NCI-H2227 treated with DMSO at 0.1 percent for 48 hours (cell line): ENCODE results near the gene IKZF2.
"Not testable (repeated sequence)": the region's sequence is repeated elsewhere in the genome, so short reads cannot be mapped to it uniquely, and the experiment has no call there.

Source experiments
- DNase-seq: peaks from one replicate; lab custom pipeline; 2025; lab: John Stamatoyannopoulos, UW

Gene IKZF2

DNA sequence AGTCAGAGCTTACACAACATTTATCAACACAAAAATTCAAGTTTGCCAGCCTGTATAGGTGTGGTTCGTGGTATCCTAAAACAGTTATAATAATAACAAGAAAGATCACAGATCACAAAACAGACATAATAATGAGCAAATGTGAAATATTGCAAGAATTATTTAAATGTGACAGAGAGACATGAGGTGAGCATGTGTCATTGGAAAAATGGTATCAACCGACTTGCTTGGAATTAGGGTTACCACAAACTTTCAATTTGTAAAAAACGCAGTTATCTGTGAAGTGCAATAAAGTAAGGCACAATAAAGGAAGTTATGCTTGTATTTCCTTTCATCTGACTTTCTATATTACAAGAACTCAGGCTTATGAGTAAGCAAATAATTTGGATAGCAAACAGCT is 116.8 kb downstream of the IKZF2 start:
- DNase-seq: no peak

DNA sequence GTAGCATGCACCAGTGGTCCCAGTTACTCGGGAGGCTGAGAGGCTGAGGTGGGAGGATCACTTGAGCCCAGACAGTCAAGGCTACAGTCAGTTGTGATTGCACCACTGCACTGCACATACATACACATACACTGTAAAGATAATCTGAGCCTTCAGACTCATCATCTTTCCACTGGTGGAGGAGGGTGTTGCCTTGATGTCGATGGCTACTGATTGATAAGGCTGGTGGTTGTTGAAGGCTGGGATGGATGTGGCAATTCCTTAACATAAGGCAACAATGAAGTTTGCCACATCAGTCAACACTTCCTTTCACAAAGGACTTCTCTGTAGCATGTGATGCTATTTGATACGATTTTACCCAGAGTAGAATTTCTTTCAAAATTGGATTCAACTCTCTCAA is 118.8 kb downstream of the IKZF2 start:
- no peak for DNase-seq

GRCh38 chr2:213022987-213023386 is 128.4 kb downstream of the IKZF2 start:
- DNase-seq: no peak

GRCh38 chr2:213021971-213022899 is 129.2 kb downstream of the IKZF2 start:
- DNase-seq: no peak

DNA sequence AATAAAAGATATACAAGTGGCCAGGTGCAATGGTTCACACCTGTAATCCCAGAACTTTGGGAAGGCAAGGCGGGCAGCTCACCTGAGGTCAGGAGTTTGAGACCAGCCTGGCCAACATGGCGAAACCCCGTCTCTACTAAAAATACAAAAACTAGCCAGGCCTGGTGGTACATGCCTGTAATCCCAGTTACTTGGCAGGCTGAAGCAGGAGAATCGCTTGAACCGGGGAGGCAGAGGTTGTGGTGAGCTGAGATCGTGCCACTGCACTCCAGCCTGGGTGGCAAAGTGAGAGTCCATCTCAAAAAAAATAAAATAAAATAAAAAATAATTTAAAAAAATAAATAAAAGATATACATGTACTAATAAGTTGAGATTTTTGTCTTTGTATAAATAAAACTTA is 130.5 kb downstream of the IKZF2 start:
- DNase-seq: not testable (repeated sequence)

DNA sequence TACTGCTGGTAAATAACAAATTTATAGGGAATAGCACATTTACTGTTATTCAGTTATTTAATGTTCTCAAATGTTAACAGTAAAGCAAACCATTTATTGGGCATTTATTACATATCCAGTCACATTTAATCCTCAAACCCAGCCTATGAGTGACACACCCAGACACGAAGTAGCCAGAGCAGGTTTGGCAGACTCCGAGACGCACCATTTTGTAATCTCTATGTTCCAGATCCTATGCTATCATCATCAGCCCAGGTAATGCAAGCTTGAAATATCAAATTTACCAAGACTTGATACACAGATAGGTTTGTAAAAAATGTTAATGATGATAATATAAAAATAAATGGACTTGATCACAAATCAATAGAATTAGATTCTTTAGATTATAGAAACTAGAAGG is 131.1 kb downstream of the IKZF2 start:
- DNase-seq: no peak

GRCh38 chr2:213019368-213019767 is 132.0 kb downstream of the IKZF2 start:
- no peak for DNase-seq

DNA sequence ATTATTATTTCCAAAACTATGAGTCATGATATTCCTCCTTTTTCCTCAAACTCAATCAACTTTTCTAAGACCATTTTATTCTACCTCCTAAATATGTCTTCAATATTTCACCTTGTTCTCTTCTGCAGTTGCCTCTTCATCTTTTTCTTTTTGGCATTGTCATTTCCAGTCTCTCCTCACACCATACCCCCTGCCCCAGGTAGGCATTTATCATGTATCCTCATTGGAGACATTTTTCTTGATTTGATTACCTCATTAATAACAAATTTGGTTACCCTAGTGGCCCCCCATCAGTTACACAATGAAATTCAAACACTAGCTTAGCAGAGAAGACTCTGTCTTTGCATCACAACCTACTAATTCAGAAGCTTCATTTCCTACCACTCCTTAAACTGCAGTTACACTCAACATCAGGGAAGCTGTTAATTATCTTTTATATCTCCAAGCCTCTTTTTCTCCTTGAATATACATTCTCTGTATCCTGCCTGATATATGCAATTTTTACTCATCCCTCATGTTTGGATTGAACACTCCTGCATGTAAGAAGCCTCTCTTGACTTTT is 133.0 kb downstream of the IKZF2 start:
- DNase-seq: no peak

DNA sequence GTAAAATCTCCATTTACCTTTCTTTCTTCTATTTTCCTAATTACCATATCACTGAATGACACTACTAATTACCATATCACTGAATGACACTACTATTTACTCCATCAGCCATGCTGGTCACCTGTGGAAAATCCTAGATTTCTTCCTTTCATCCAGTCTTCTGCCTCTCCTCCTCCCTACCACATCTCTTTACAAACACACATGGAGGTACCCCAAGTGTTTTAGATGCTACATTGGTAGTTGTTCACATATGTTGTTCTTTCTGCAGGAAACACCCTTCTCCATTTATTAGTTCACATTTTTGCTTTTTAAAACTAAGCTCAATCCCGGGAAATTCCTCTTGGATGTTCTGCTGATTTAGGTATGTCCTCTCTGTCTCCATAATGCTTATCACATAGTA is 134.0 kb downstream of the IKZF2 start:
- no peak for DNase-seq

- no peak for DNase-seq
Observed at GRCh38 chr2:213016984-213017351, 134.4 kb downstream of the IKZF2 start.

DNA sequence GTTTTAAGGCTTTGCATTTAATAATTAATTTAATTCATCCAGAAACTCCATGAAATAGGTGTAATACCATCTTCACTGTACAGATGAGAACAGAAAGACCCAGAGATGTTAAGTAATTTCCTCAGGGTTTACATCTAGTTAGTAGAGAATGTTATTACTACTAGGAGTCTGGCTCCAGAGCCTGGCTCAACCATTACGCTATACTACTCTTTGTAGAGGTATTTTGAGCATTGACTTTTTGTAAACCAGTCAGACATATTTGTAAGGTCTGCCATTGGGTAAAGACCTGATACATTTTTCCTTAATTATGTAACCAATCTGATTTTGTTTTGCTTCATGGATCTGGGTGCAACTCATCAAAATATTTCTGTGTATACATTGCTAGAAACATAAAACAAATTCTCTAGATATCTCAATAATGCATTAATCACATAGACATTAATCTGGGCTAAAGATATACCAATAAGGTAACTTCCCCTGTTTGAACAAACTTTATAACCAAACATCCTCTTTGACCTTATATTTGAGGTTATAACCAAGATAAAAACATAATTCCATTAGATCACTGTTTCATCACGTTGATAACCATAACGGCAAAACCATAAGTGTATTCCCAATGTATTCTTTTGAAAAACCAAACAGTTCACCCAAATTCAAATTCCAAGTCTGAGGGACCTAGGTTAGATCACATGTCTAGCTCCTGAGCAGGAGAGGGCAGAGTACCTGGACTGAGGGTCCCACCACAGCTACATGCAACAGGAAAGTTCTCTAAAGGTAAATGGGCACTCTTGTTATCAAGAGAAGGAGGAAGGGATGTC is 135.0 kb downstream of the IKZF2 start:
- no peak for DNase-seq

GRCh38 chr2:213015387-213016165 is 135.8 kb downstream of the IKZF2 start:
- no peak for DNase-seq

GRCh38 chr2:213013979-213014378 is 137.4 kb downstream of the IKZF2 start:
- DNase-seq: no peak

DNA sequence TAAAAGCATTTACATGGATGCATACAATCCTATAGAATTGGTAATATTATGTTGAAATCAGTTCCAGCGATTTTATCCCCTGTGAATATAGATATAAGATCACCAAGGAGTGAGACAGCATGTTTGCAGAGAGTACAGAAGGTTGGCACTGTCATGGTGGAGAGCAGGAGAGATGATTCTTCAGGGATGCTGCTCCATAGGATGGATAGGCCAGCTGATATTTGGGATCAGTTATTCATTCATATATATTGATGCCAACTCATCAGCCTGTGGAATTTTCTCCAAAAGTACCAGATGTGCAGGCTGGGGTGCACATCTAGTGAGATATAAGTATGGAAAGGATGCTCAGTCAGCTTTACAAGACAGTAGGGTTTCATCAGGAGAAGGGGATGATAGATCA is 139.9 kb downstream of the IKZF2 start:
- no peak for DNase-seq

- no peak for DNase-seq
Observed at GRCh38 chr2:213010106-213010779, 141.2 kb downstream of the IKZF2 start.

GRCh38 chr2:213007290-213007838 is 144.0 kb downstream of the IKZF2 start:
- DNase-seq: no peak

DNA sequence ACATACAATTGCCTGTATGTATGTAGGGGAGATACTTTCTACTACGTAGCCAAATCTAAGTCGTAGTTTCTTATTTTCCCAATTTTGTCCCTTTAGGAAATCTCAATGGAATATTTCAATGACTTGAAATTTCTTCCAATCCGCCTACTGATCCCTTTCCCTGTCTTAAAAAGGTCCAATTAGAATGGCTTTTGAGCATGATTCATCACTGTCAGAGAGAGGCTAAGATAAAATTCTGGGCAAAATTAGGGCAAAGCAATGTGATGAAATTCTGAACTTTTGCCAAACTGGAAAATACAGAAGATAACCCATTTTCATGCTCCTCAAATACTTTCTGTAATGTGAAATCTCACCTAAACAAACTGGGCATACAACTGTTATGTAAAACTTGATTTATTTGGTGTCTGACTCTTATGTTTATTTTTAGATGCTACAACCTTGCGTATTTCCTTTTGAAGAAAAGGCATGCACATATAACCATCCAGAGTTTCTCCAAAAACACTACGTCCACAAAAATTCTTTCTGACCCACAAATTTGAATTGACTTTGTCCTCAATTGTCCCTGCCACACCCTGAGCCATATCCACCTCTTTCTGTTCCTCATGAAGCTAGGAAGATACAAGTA is 147.1 kb downstream of the IKZF2 start:
- no peak for DNase-seq

DNA sequence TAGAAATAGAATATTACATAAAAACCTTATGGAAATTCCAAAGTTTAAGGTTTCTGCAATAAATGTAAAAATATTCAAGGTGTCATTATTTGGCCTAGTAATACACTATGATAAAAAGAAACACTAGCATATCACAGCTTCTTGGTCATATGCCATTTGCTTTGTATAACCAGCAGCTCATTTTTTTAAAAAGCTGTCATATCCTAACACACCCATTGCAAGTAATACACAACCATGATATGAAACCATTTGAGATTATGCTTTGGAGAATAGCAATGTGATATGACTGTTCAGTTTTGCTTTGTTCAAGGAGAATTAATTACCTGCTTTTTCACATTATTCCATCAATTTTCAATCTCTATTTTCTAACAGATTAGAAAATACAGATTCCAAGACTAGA is 149.0 kb downstream of the IKZF2 start:
- no peak for DNase-seq

- no peak for DNase-seq
Observed at GRCh38 chr2:213001297-213001910, 150.0 kb downstream of the IKZF2 start.
